ENCODE measurements around the gene VRK1. TPM values are rescaled to one million over a fixed set of nuclear protein-coding genes. Genes with fewer than 3 reads are reported as not detected.

VRK1 gene
- total RNA-seq, 1 donor from 2014 or later = 9.0 TPM

DNA sequence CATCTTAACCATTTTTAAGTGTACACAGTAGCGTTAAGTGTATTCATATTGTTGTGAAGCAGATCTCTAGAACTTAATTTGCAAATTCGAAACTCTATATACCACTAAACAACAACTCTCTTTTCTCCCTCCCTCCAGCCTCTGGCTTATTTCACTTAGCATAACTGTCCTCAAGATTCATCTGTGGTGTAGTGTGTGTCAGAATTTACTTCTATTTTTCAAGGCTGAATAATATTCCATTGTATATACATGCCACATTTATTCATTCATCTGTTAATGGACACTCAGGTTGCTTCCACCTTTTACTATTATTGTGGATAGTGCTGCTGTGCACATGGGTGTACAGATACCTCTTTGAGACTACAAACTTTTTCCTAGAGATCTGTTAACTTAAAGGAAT, 26.5 kb downstream of the VRK1 start:
- no peak for DNase-seq (ENCODE audit: low spot score)

DNA sequence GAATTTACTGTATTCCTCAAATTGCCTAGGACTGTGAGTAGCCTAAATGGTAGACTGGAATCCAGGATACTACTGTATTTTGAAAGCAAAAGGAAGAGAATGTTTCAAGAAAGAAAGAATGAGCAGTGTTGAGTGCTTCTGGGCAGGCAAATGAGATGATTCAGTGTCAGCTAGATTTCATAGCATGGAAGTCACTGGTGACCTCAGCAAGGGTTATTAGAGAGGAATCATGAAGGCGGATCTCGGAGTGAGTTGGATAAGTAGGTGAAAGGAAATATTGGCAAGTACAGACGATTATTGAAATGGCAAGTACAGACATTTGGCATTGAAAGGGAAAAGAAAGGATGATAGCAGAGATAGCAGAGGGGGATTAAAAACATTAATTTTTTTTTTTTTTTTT, 27.1 kb downstream of the VRK1 start:
- no peak for DNase-seq (ENCODE audit: low spot score)

DNA sequence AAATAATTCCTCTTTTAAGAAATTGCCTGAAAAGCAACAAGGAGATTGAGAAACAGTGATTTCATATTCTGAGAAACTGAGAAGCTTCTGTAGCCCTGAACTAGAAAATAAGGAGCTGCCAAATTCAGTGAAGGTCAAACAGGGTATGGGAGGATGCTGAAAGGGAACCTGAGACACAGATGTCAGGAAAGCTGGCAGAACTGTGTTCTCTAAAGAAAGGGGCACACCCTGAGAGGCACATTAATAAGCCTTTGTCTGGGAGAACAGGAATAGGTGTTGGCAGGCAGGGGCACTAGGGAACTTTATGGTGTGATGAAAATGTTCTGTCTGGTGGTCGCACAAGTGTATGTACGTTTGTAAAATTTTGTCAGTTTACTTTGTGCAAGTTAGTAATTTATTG, 29.6 kb downstream of the VRK1 start:
- no peak for DNase-seq (ENCODE audit: low spot score)

DNA sequence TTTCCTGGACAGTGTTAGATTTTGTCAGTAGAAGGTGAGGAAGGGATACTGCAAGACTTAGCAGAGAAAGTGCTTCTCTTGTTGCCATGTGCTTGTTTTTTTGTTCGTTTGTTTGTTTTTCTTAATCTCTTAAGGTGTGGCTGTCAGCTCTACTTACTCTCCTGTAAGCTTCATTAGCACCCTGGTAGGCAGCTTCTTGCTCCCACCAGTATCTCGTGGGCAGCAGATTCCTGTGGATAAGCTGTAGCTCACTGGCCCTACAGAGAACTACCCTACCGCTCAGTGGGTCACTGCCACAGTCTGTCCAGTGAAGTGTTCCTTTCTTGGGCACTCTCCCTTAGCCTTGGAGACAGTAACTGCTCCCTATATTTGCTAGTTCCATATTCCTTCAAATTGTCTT, 30.1 kb downstream of the VRK1 start:
- DNase-seq (ENCODE audit: low spot score) = no peak

DNA sequence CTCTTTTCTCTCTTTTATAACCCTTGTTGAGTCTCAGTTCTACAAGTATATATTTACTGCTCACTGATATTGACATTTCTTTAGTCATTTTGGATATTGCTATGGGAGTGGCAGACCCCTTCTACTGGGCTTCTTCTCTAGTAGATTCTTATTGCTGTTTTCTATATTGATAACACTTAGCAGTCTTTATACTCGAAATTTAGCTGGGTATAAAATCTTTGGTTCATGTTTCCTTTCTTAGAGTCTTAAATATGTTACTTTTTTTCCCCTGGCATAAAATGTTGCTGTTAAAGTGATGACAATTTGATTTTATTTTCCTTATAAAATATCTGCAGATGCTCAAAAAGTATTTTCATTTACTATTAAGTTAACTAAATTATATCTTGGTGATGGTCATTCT, 32.6 kb downstream of the VRK1 start:
- no peak for DNase-seq (ENCODE audit: low spot score)

DNA sequence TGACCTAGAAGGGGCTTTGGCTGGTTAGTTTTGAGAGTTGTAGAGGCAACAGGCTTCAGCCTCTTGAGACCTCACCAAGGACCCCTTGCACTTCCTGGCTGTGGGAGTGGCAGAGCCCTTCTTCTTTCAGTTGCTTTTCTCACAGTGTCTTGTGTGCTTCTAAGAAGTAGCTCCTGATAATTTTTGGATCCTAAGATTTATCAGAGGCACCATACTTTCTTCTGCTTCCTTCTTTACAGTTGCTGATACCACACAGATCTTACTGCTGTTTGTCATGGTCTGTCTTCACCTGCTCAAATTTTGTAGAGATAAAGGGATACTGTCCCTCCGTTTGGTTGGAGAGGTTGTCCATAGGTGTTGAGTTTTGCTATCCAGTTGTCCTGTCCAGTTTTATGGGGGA, 33.8 kb downstream of the VRK1 start:
- DNase-seq (ENCODE audit: low spot score) = no peak

DNA sequence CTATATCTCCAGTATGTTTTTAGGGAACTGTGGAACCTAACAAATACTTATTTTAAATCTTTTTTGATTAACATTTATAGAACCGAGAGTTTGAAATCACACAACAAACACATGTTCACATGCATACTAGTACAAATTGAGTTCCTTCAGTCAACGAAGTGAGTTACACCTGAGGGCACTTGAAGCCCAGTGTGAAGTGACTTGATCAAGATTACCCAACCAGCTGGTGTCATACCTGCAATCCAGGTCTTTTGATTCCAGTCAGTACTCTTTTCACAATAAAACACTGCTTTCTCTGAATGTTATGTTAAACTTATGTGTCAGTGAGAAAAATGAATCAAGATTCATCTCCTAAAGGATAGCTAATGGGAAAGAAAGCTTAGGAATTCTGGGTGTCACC, 35.2 kb downstream of the VRK1 start:
- DNase-seq (ENCODE audit: low spot score) = no peak

DNA sequence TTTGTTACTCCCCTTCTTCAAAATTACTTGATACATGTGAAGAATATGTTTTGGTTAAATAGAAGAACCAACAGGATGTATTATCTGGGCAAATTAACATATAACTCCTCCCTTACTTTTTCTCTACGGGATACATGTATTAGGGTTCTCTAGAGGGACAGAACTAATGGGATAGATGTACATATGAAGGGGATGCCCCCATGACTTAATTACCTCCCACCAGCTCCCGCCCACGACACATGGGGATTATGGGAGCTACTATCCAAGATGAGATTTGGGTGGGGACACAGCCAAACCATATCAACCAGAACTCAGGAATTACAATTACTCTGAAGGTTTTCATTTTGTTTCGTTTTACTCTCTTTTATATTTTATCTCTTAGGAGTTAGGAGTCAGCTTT, 41.3 kb downstream of the VRK1 start:
- no peak for DNase-seq (ENCODE audit: low spot score)

DNA sequence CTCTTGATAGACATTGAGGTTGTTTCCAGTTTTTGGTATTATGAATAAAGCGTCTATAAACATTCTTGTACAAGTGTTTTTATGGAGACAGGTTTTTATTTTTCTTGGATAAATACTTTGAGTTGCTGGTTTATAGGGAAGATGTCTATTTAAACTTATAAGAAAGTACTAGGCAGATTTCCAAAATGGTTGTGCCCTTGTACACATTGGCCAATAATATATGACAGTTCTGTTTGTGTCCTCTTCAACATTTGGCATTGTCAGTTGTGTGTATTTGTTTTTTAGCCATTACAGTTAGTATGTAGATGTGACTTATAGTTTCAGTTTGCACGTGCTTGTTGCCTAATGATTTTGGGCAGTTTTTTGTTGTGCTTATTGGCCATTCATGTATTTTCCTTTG, 42.1 kb downstream of the VRK1 start:
- no peak for DNase-seq (ENCODE audit: low spot score)

DNA sequence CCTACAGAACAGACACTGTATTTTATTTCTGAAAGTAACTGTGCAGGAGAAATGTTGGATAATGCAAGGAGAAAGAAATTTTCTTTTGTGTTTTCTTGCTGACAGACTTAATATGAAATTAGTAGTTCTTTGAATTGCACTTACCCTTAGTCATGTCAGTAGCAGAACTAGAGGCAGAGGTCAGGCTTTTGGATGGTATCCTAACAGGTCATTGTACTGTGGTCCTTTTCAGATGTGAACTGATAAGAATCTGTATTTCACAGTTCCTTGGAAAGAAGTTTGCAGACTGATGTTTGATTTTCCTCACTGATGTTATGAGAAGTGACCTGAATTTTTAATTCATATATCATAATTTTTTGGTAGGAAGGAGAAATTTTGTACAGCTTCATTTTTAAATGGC, 46.0 kb downstream of the VRK1 start:
- DNase-seq (ENCODE audit: low spot score) = no peak

DNA sequence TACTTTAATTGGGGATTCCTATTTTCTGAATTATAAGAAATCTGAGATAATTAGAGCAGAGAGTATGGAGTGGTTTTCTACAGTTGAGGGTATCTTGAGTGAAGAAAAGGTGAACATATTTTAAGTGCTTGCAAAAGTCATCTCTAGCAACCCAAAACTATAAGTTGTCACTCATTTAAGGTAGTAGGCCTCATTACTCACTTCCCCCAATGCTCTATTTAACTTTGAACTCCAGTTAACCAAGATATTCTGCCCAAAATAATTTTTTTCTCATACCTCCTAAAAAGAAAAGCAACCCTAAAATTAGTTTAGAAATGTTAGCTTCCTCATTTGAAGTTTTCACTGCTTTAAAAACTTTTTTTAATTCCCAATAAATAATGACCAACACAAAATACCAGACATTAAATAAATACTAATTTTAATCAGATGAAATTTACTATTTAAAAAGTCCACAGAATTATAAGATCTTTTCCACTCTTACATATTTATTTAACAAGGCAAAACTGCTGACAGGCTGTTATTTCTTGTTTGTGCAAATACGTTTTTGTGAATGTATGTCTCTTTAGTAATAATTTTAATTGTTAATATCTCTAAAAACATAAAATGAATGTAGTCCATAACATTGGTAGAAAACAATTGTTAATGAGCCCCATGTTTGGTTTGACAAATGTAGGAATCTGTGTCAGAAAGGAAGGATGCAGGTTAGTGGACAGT, 47.8 kb downstream of the VRK1 start:
- no peak for DNase-seq (ENCODE audit: low spot score)

DNA sequence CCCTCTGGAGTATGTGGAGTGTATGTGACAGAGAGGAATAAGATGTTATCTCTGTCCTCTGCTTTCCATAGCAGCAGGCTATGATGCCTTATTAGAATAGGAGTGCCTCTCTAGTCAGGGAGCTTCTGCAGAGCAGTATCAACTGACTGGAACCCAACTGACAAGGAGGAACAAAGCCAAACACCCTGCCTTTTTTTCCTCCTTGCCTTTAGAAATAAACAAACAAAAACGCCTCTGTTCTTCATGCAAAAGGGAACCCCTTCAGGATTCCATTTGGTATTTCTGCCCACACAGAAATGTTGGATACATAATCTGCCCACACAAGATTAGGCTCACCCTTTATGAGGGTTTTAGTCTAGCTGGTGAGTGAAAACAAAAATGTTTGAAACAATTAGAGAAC, 50.3 kb downstream of the VRK1 start:
- no peak for DNase-seq (ENCODE audit: low spot score)

DNA sequence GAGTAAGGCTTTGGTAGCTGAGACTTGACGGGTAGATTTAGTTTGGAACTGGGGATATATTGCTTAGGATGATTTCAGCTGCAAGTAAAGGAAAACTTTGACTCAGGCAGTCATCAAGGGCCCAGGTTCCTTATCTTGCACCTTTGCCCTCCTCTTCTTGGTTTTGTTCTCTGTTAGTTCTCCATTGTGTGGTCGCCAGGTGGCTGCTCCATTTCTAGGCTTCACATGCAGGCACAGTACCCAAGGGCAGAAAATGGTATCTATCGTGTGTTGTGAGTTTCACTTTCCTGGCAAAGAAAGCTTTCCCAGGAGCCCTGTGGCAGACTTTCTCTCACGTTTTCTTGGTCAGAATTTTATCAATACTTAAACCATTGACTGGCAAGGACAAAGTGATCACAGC, 50.8 kb downstream of the VRK1 start:
- no peak for DNase-seq (ENCODE audit: low spot score)

DNA sequence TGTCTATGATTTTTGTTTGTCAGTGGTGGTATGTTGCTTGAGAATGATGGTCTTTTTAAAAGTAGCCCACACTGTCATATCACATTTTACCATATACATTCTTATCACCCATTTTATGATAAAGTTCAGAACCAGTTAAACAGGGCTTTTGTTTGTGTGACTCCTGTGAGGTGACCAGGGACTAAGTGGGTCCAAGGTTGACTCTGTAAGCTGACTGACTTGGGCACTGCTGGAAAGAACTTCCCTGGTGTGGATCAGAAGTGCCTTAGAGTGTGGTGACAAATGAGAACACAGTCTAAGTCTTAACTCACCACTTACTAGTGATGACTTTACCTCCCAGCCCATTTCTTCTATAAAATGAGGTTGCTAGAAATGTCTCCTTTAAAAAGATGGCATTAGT, 52.6 kb downstream of the VRK1 start:
- no peak for DNase-seq (ENCODE audit: low spot score)

DNA sequence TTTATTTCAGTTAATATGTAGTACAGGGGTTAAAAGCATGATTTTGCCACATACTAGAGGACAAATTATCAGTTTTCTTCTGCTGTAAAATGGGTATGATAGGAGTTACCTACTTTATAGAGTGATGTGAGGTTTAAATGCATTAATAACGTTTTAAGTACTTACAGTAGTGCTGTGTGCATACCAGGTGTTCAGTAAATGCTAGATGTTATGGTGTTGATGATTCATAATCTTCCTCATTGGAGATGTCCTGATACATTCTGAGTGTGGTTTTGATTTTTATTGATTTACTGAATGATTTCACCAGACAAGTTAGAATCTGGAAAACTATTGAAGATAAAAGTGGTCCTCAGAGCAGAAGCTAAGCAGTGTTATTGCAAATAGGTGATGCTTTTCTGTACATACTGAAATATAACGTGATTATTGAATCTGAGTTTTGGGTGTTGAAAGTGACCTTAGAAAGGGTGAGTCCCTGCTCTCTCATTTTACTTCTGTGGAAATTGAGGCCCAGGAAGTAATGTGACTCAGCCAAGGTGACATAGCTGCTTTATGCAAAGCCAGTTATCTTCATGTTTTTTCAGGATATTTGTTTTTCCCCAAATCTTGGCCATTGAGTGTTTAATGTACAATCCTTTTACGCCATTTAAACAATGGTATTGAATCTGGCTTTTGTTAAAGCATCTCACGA, 54.7 kb downstream of the VRK1 start:
- no peak for DNase-seq (ENCODE audit: low spot score)

DNA sequence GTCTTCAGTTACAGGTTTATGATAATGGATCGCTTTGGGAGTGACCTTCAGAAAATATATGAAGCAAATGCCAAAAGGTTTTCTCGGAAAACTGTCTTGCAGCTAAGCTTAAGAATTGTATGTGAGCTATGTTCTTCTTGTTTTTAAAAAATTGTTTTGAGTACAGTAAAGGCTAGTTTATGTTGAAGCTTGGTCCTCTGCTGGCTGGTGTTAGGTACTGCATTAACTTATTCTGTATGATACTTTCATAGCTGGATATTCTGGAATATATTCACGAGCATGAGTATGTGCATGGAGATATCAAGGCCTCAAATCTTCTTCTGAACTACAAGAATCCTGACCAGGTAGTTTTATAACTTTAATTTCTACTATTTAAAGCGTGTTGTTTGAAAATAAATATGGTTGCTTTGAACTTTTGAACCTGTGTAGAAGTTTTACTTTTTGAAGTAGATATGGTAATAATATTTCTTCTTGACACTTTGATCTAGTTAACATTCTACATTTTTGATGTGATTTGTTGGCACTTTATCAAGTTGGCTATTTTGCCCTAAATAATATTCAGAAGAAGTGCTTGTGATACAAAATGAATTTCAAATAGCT, 55.7 kb downstream of the VRK1 start:
- DNase-seq (ENCODE audit: low spot score) = no peak

DNA sequence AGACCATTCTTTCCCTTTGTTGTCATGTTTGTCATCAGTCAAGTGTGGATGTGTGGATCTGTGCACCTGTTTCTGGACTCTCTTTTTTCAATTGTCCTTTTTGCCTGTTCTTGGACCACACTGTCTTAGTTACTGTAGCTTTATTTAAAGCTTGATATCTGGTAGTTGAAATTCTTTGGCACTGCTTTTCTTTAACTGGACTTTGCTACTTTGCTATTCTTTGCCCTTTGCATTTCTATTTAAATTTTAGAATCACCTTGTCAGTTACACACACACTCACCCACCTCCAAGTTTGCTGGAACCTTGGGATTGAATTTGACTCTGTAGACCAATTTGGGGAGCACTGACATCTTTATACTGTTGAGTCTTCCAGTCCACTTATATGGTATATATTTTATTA, 61.5 kb downstream of the VRK1 start:
- no peak for DNase-seq (ENCODE audit: low spot score)

DNA sequence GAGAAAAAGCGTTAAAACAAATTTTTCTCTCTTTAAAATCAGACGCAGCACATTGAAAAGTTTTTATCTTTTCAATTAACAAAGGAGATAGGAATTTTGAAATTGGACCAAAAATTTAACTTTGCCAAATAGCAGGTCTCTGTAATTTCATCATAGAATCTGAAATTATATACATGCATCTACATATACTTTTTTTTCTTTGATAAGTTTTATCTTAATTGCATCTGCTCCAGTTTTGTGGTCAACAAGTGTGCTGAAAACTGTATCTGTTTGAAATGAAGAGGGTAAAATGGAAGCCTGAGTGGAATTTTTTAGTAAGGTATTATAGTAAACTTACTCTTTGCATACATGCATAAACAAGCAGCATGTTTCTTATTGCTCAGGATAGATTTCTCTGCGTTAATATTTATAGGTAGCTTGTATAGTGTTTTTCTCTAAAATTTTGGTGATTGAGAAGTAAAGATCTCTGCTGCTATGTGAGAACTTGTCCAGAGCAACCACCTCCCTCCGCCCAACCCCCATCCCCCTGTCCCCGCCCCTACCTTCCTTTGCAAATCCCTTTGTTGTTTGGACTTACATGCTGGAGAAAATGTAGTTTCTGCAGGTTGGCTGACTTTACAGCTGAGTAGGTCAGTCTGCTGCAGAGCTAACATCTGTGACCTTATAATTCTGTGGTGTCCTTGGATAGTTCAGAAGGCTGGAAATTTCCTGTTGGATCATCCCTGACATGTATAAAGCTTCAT, 64.6 kb downstream of the VRK1 start:
- no peak for DNase-seq (ENCODE audit: low spot score)

DNA sequence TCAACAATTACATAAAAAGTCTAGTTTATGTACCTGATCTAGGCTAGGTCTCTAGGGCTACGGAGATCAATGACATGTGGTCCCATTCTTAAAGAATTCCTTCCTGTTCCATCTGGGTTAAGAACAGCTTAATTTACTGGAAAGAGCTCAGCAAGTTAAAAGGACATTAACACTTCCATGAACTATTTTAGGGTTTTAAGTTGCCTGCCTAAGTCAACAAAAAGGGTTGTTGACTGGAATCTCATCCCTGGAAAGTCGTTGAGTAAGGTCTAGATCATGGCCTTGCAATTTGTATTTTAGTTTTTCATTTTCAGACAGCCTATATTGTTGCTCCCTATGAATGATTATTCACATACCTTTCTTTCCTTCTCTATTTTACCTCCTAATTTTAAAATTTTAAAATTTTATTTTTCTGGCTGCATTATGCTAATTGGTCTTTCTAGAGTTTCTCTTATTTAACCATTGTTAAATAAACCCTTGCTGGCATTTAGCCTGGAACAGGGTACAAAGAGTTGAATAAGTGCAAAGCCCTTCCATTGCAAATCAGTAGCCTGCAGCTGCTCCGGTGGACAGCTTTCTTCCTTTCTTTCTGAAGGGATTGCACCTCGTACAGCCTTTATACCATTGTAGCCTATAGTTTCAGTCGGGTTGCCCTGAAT, 66.3 kb downstream of the VRK1 start:
- no peak for DNase-seq (ENCODE audit: low spot score)

DNA sequence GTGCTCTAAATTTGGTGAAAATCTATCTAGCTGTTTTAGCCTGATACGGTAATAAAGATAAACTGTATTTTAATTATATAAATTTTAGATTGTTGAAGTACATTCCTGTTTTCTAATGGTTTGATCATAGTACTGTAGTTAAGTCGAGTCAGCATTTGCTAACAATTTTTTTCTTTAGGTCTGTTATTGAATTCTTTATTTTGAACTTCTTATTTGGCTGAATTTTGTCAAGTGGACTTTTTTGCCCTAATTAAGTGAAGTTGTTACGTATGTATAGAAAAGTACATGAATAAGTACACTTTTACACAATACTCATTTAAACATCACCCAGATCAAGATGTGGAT, 66.8 kb downstream of the VRK1 start:
- DNase-seq (ENCODE audit: low spot score) = no peak

DNA sequence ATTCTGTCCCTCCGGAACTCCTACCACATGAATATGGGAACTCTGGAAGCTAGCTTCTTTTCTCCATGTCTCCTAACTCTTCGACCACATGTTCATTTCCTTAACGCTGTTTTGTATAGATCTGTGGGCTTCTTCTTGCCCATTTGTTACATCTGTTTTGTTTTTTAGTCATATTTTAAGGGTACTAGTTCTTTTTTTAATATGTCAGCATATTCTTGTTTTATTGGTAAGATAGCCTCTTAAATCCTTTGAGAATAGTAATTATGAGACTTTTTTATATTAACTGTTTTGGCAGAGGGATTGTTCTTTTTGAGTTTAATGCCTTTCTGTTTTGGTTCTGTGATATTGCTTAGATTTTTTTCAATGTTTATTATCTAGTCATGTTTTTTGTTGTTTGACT, 70.5 kb downstream of the VRK1 start:
- no peak for DNase-seq (ENCODE audit: low spot score)

DNA sequence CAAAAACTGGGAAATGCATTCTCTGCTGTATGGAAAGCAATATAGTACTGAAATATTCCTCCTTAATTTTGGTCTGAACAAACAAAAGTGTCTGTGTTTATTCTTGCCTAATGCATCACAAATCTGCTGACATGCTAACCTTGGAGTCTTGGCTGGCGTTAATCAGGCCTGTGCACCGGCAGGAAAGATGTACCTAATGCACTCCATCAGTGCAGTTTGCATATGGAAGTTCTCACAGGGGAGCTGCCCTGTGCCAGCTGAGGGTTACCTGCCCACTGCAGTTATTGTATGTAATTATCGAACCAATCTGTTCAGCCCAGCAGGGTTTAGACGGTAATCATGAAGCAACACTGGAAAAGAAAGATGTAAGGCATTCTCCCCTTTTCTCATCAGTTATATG, 76.9 kb downstream of the VRK1 start:
- no peak for DNase-seq (ENCODE audit: low spot score)

All from mesenteric fat pad (tissue), 1 donor.